HG03159 (cell line): ENCODE data around the gene KRT39.

Experiments
- ATAC-seq: cut with Tn5 transposase; IDR thresholded peaks from one replicate; pipeline ENCODE4 v1.9.1; 2021; ENCODE audit warnings: mild to moderate bottlenecking, moderate library complexity; ENCODE audit not compliant: unreplicated experiment

Gene KRT39

GRCh38 chr17:40909351-40909750 is 57.4 kb downstream of the KRT39 start:
- no peak for ATAC-seq
